ENCODE data around the gene GDPD5. TPM values are rescaled to one million over a fixed set of nuclear protein-coding genes. Genes with fewer than 3 reads are reported as not detected.

GDPD5 gene
- total RNA-seq, 1 donor from 2014 or later, result 9.8 TPM

- no peak for DNase-seq (ENCODE audit: low read depth in 2 of 2)
Observed at GRCh38 chr11:75449776-75450175, 76.0 kb downstream of the GDPD5 start.

DNA sequence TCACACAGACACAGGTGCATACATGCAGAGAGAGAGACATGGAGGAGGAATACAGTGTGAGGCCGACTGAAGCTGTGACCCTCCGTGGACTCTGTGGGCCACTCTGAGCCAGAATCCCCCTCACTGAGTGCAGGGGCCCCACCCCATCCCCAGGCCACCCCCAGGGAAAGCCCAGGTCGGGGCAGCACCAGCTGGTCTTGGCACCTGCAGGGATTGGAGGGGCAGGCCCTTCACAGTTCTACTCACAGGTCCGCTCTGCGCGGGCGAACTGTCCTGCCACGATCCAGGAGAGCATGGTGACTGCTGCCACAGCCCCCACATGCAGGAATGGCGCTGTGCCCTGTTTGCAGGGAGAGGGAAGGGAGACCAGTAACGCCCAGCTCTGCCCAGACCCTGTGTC is 76.5 kb downstream of the GDPD5 start:
- no peak for DNase-seq (ENCODE audit: low read depth in 2 of 2)

- DNase-seq (ENCODE audit: low read depth in 2 of 2), result no peak
Observed at GRCh38 chr11:75447415-75447814, 78.3 kb downstream of the GDPD5 start.

DNA sequence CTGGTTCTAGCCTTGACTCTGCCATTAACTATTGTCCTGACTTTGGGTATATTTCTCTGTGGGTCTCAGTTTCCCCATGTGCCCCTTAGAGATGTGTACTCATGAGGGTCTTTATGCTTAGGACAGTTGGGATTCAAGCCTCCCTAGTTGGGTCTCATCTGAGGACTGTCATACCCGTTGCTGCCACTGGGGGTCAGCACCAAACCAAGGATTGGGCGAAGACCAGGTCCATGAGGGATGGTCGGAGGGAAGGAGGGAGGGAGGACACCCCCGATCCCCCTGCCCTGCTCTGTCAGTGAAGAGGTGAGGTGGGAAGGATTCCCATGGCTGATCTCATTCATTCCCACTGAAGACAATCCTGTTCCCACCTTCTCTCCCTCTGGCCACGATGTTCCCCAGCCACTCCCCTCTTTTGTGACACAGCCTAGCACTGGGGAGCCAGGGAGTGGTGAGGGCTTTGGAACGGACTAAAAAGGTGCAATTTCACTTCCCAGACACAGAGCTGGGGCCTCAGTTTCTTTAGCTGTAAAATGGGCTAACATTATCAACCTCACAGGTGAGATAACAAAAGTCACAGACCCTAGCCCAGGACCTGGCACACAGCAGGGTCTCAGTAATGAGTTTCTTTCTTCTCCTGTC is 80.3 kb downstream of the GDPD5 start:
- peak; percentile 37 to 61 for DNase-seq (ENCODE audit: low read depth in 2 of 2)

DNA sequence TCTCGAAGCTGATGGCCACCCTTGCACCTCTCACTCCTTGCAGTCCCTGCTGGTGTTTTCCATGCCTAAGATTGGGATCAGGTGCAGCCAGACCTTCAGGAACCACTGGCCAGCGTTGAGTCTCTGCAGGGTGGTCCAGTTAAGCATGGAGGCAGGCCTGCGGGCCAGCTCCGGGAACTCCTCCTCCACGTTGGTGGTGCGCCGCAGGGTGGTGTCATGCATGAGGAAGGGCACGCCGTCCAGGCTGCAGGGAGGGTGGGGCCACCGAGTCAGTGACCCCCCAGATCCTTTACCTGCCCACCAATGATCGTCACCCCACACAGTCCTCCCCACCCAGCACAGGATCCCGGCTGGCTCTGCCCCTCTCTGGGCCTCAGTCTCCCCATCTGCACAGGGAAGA is 82.7 kb downstream of the GDPD5 start:
- no peak for DNase-seq (ENCODE audit: low read depth in 2 of 2)

DNA sequence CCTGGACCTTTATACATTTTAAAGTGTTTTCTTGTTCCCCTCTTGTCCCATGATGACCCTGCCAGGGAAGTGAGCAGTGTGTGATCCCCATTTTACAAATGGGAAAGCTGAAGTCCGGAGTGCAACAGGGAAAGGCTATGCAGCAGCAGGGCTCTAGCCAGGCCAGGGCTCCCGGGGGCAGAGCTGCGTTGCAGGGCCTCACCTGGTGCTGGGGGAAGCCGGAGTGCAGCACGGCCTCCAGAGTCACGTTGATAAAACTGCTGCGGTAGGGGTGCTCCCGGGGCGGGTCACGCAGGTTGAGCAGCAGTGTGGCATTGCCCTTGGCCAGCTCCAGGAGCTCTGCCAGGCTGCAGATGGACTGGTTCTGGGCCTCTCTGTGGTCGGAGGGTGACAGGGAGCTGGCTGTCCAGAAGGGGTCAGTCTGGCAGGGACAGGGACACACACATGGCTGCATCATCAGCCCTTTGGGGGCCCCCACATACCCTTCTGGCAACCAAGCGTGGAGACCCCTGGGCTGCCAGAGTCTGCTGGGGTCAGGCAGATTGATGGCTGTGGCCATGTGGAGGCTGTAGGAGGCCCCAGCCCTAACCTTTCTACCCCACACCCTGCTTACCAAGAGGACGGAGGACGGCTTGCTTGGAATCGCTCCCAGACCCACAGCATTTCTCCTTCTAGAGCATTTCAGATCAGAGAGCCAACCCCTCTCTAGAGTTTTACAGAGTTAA is 83.4 kb downstream of the GDPD5 start:
- no peak for DNase-seq (ENCODE audit: low read depth in 2 of 2)

GRCh38 chr11:75441804-75442132 is 84.0 kb downstream of the GDPD5 start:
- DNase-seq (ENCODE audit: low read depth in 2 of 2), result no peak

- DNase-seq (ENCODE audit: low read depth in 2 of 2), result no peak
Observed at GRCh38 chr11:75440960-75441803, 84.6 kb downstream of the GDPD5 start.

- DNase-seq (ENCODE audit: low read depth in 2 of 2), result no peak
Observed at GRCh38 chr11:75439495-75440120, 86.1 kb downstream of the GDPD5 start.

GRCh38 chr11:75439026-75439425 is 86.7 kb downstream of the GDPD5 start:
- no peak for DNase-seq (ENCODE audit: low read depth in 2 of 2)

DNA sequence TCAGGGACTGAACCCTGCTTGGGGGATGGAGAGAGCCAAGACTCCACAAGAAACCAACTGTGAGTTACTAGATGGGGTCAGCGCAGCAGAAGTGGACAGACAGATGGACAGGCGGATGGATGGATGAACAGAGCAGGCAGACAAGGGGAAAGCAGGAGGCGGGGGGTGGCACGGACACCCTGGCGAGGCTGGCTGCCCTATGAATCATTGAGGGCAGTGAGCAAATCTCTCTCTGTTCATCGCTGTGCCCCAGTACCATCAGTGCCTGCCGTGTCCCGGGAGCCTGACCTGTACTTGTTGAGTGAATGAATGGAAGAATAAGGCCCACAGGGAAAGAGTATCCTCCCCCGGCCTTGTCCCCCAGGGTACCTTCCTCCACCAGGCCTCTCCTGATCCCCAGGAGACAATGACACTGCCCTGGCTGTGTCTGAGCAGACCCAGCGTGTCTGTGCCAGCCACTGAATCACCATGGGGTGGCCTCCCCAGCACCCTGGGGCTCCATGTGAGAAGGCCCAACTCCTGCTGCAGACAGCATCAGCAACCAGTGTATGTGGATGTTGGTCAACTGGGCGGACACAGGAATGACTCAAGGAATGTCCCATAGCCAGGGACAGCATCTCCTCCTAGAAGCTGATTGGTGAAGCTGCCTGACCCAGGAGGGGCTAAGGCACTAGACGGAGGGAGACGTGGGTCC is 87.6 kb downstream of the GDPD5 start:
- DNase-seq (ENCODE audit: low read depth in 2 of 2), result no peak

DNA sequence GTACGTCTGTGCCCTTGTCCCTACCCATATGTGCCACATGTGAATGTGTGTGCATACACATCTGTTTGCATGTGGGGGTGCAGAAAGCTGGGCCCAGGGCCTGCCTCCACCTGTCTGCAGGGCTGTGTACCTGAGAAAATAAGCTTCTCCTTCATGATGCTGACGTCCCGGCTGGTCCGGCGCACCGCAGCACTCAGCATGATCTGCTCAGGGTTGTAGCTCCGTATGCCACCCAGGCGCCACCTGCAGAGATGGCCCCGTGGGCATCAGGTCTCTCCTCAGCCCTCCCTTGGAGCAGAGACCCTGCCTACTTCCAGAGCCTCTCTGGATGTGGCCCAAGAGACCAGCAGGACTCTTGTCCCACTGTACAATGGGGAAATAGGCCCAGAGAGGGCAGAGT is 88.9 kb downstream of the GDPD5 start:
- no peak for DNase-seq (ENCODE audit: low read depth in 2 of 2)

DNA sequence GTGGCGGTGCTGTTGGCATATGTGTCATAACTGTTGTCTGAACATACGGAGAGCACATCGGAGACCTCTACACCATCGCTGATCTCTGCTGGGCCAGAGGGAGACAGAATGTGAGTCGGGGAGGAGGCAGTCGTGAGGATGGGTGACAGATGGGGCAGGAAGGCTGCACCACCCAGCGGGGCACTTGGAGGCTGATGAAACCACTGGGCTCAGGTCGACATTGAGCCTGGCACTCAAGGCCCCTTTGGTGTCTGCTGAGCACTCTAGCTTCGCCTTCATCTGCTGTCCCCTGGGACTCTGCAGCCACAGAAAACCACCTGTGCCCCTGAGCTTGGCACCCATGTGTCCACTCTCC is 90.2 kb downstream of the GDPD5 start:
- no peak for DNase-seq (ENCODE audit: low read depth in 2 of 2)

- DNase-seq (ENCODE audit: low read depth in 2 of 2), result no peak
Observed at GRCh38 chr11:75434886-75435570, 90.7 kb downstream of the GDPD5 start.

DNA sequence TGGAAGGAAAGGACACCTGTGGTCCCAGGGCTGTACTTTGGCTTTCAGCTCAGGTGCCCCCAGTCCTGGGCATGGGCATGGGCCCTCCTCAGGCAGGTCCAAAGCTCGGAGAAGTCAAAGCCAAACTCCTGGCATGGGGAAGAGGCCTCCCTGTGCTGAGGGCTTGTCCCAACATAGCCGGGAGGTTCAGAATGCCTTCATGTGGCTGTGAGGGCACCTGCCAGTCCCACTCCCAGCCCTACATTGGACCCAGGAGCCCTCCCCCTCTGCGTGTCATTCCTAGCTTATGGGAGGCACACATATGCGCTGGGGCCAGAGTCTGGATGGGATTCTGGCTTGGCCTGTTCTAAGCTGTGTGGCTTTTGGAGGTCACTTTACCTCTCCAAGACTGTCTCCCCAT is 91.7 kb downstream of the GDPD5 start:
- no peak for DNase-seq (ENCODE audit: low read depth in 2 of 2)

DNA sequence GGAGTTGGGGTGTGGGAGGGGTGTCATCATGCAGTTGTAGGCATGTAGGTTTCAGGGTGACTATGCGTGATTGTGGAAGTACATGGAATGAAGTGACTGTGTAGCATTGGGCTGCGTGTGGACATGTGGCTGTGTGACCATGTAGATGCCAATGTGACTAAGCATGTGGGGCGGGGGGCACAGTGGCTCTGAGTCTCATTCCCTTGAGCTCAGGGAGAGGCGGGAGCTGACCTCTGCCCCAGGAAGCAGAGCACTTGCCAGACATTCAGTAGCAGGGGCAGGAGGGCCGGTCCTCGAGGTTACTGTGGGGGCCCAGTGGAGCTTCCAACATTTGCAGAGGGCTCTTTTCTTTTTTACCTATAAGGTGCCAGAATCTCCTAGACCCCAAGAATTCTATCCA is 92.3 kb downstream of the GDPD5 start:
- DNase-seq (ENCODE audit: low read depth in 2 of 2), result no peak

DNA sequence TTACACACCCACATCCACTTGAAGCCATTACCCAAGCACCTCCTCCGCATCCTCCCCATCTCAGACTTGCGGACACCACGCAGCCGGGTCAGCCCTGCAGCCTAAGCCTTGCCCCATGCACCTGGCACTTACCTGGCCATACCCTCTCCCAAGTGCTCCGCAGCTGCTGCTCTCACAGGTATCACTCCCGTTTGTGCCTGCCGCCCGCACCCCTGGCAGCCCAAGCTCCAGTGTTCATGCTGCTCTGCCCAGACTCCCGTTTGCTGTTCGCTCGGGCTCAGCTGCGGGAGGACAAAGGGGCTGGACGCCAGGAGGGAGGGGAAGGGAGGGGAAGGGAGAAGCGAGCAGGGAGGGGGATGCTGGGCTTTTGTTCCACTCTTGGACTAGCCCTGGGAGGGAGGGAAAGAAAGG is 92.8 kb downstream of the GDPD5 start, which contains the start of gene KLHL35:
Gene KLHL35, minus strand, starts transcription at position 293 of the 411 bp plus-strand sequence. CDS start 2,574 bp downstream, outside the sequence.
- no peak for DNase-seq (ENCODE audit: low read depth in 2 of 2)

DNA sequence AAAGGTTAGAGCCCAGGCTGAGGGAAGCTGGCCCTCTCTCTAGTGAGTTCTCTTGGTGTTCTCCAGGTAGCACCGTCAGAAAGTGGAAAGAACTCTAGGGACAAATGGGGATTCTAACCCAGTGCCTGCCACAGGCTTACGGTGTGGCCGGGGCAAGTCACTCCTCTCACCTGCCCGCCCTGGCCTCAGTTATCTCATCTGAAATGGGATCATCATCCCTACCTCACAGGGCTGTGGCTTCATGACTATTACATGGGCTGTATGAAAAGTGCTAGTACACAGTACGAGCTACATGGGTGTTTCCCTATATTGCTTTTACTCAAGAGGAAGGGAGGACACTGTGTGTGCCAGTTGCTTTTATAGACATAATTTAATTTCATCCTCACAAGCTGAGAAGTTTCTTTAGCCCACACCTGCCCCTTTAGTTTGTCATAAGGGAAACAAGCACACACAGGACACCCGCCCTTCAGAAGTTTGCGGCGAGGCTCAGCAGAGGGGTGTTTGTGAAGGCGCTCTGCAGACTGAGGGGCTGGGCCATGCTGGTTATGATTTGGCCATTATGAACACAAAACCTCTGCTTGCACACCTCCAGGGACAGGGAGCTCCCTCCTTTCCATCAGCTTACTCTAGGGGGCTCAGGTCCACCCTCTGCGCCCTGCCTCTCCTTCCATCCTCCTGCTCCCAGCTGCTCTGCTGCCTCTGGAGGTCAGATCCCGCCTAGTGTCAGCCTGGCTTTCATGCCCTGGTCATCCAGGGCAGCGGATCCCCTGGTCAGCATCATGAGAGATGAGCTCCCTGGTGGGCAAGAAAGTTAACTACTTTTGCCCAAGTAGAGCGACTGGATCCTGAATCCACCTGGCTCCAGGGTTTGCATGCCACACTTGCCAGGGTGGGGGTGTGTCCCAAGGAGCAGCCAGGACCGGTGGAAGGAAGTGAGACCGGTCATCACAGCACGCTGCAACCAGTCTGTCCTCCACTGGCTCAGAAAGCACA is 93.9 kb downstream of the GDPD5 start:
- no peak for DNase-seq (ENCODE audit: low read depth in 2 of 2)

GRCh38 chr11:75430714-75431532 is 94.8 kb downstream of the GDPD5 start:
- no peak for DNase-seq (ENCODE audit: low read depth in 2 of 2)
